ENCODE results near the gene PREP.

GRCh38 chr6:105380634-105381033 is 22.2 kb downstream of the PREP start:
- TF ChIP-seq CTCF (IDR thresholded peaks at IDR 0.05) (no peak), POLR2AphosphoS5 (IDR thresholded peaks at IDR 0.05) (no peak)
